PC-3 (cell line): ENCODE measurements around the gene MAP1LC3A. TPM values are rescaled to one million over a fixed set of nuclear protein-coding genes. Genes with fewer than 3 reads are reported as not detected.
A peak's percentile ranks its signal among the peaks of the same experiment; 100 is the strongest.

Experiments used
- ATAC-seq: fragments of 200-7000 bp; cut with Tn5 transposase; 2 replicates; pipeline ENCODE4 v1.9.1; 2020; ENCODE audit warnings: mild to moderate bottlenecking, moderate library complexity
- BruUV-seq: library from RNA; stranded (reverse); fragments of 400-500 nt; replicated peaks from 2 replicates; lab custom pipeline; 2021; lab: Mats Ljungman, UMichigan
- CTCF ChIA-PET: fragments of 300-600 bp; sonication (Branson Sonifier 250); formaldehyde crosslinking; loops from one replicate; lab custom pipeline; 2022; ENCODE audit warnings: antibody characterized with exemption; lab: Charles Lee
- POLR2A ChIA-PET: fragments of 300-600 bp; sonication (Branson Sonifier 250); formaldehyde crosslinking; loops from one replicate; lab custom pipeline; 2022; ENCODE audit warnings: antibody characterized with exemption; ENCODE audit not compliant: unreplicated experiment; lab: Charles Lee
- DNase-seq: peaks from one replicate; pipeline ENCODE4 v3.0.0-alpha.2; 2015
- H2AFZ ChIP-seq: fragments of 300-600 bp; sonication (generic); 2 replicates; pipeline ENCODE4 v1.6.0; 2016; ENCODE audit warnings: antibody characterized with exemption, low read length
- H3F3A ChIP-seq: fragments of 300-600 bp; sonication (generic); one replicate; pipeline ENCODE4 v1.6.0; 2017; ENCODE audit warnings: antibody characterized with exemption, low read length, control low read depth, mild to moderate bottlenecking; ENCODE audit not compliant: unreplicated experiment
- H3K27ac ChIP-seq: fragments of 300-600 bp; sonication (generic); 2 replicates; pipeline ENCODE4 v1.5.1; 2016; ENCODE audit warnings: mild to moderate bottlenecking, low read length
- H3K27me3 ChIP-seq: fragments of 300-600 bp; sonication (generic); 2 replicates; pipeline ENCODE4 v1.6.1; 2016; ENCODE audit warnings: low read length, mixed read lengths
- H3K36me3 ChIP-seq: fragments of 300-600 bp; sonication (generic); 2 replicates; pipeline ENCODE4 v1.6.1; 2016; ENCODE audit warnings: low read depth, mixed run types, low read length, mixed read lengths
- H3K4me1 ChIP-seq: fragments of 300-600 bp; sonication (generic); 2 replicates; pipeline ENCODE4 v1.5.1; 2016; ENCODE audit warnings: low read length; ENCODE audit not compliant: insufficient read depth
- H3K4me2 ChIP-seq: fragments of 300-600 bp; sonication (generic); 2 replicates; pipeline ENCODE4 v1.6.0; 2016; ENCODE audit warnings: low read length
- H3K4me3 ChIP-seq: fragments of 300-600 bp; sonication (generic); 2 replicates; pipeline ENCODE4 v1.5.1; 2016; ENCODE audit warnings: mild to moderate bottlenecking, low read length, mixed read lengths
- H3K79me2 ChIP-seq: fragments of 300-600 bp; sonication (generic); 2 replicates; pipeline ENCODE4 v1.6.1; 2017; ENCODE audit warnings: low read length, mixed read lengths
- H3K9ac ChIP-seq: fragments of 300-600 bp; sonication (generic); 2 replicates; pipeline ENCODE4 v1.6.0; 2016; ENCODE audit warnings: mild to moderate bottlenecking, low read length
- H3K9me2 ChIP-seq: fragments of 300-600 bp; sonication (generic); replicated peaks from 2 replicates; pipeline ENCODE4 v1.6.1; 2016; ENCODE audit warnings: mixed run types, low read length, mixed read lengths
- H3K9me3 ChIP-seq: fragments of 300-600 bp; sonication (generic); 2 replicates; pipeline ENCODE4 v1.6.1; 2016; ENCODE audit warnings: low read length, mixed read lengths
- H4K20me1 ChIP-seq: fragments of 300-600 bp; sonication (generic); 2 replicates; pipeline ENCODE4 v1.6.1; 2016; ENCODE audit warnings: low read length, mixed read lengths
- EZH2 ChIP-seq: fragments of 300-600 bp; sonication (generic); IDR thresholded peaks from one replicate; pipeline ENCODE4 v1.6.1; 2017; ENCODE audit warnings: antibody characterized with exemption, mild to moderate bottlenecking, low read length; ENCODE audit not compliant: unreplicated experiment
- EZH2phosphoT487 ChIP-seq: fragments of 300-600 bp; sonication (generic); IDR thresholded peaks from 2 replicates; pipeline ENCODE4 v1.6.1; 2018; ENCODE audit warnings: mild to moderate bottlenecking, antibody characterized with exemption, low read length, borderline replicate concordance
- intact Hi-C: fragments of 100-400 bp; cut with micrococcal nuclease; formaldehyde crosslinking; loops from 2 replicates; pipeline ENCODE4 v1.9.0; 2023
- total RNA-seq: library from RNA; depleted of rRNA; stranded (reverse); fragments of >200 nt; gene quantifications from 2 replicates; pipeline ENCODE4 v1.2.3, GENCODE V29; 2014
- TF ChIP-seq, protein P1 (sequence below): fragments of 300-600 bp; sonication (generic); conservative IDR thresholded peaks from 2 replicates; pipeline ENCODE4 v1.5.1; 2017; ENCODE audit warnings: antibody characterized with exemption, low read depth, mild to moderate bottlenecking, low read length

MAP1LC3A gene
- total RNA-seq, 1 experiment from 2014 or later: 0.22 TPM

GRCh38 chr20:34522969-34523871 lies 35.3 kb upstream of the MAP1LC3A start:
- peak; percentile 87 for DNase-seq
- ChIA-PET CTCF (interaction anchor here (0.5 to 1.6 kb wide), 6 partner anchors 48 to 247 kb away, joined by 3 to 18 read pairs (median 4); partner anchors contain the start of gene AHCY), POLR2A (interaction anchor here (0.6 to 0.9 kb wide), 2 partner anchors 25 to 28 kb away, joined by 5 read pairs; no protein-coding TSS in a partner anchor)
- H4K20me1 ChIP-seq: peaks cover 8% of the 10 kb centered on the region
- H3K9ac ChIP-seq: no peak overlapping the region
- no peak overlapping the region for H2AFZ ChIP-seq
- peaks cover 18% of the 10 kb centered on the region for H3K36me3 ChIP-seq
- peak overlapping the region; percentile 43 for H3K27ac ChIP-seq
- no peaks in the 10 kb centered on the region for H3K9me2 ChIP-seq
- H3F3A ChIP-seq: peaks cover 5% of the 10 kb centered on the region
- intact Hi-C loops: loop anchor here (1.0 to 5.0 kb wide), 3 partner anchors 50 to 266 kb away; no protein-coding TSS in a partner anchor
- ATAC-seq: peak; percentile 50
- TF ChIP-seq, protein P1, sequence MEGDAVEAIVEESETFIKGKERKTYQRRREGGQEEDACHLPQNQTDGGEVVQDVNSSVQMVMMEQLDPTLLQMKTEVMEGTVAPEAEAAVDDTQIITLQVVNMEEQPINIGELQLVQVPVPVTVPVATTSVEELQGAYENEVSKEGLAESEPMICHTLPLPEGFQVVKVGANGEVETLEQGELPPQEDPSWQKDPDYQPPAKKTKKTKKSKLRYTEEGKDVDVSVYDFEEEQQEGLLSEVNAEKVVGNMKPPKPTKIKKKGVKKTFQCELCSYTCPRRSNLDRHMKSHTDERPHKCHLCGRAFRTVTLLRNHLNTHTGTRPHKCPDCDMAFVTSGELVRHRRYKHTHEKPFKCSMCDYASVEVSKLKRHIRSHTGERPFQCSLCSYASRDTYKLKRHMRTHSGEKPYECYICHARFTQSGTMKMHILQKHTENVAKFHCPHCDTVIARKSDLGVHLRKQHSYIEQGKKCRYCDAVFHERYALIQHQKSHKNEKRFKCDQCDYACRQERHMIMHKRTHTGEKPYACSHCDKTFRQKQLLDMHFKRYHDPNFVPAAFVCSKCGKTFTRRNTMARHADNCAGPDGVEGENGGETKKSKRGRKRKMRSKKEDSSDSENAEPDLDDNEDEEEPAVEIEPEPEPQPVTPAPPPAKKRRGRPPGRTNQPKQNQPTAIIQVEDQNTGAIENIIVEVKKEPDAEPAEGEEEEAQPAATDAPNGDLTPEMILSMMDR: peak; percentile 92
- TF ChIP-seq EZH2 (no peak), EZH2phosphoT487 (no peak)
- H3K4me1 ChIP-seq: peaks cover 44% of the 10 kb centered on the region
- H3K27me3 ChIP-seq: no peaks in the 10 kb centered on the region
- H3K4me3 ChIP-seq: no peak overlapping the region
- peak overlapping the region; percentile 44 for H3K4me2 ChIP-seq
- H3K9me3 ChIP-seq: no peaks in the 10 kb centered on the region
- no TSS peak for BruUV-seq
- peaks cover 74% of the 10 kb centered on the region for H3K79me2 ChIP-seq

- H3F3A ChIP-seq: peaks cover 5% of the 10 kb centered on the region
- no peaks in the 10 kb centered on the region for H3K27me3 ChIP-seq
- intact Hi-C loops: loop anchor here (5.0 kb wide), 1 partner anchor 267 kb away; no protein-coding TSS in a partner anchor
- DNase-seq (no peak), ATAC-seq (no peak)
- BruUV-seq: no TSS peak
- peaks cover 62% of the 10 kb centered on the region for H3K79me2 ChIP-seq
- H3K9me3 ChIP-seq: no peaks in the 10 kb centered on the region
- H3K4me2 ChIP-seq: no peak overlapping the region
- no peak overlapping the region for H3K9ac ChIP-seq
- H4K20me1 ChIP-seq: peaks cover 7% of the 10 kb centered on the region
- no peak overlapping the region for H3K4me3 ChIP-seq
- ChIA-PET CTCF (no interaction called here), POLR2A (interaction anchor here (1.8 kb wide), 1 partner anchor 8 kb away, joined by 26 read pairs; the partner anchor contains the start of gene DYNLRB1)
- TF ChIP-seq EZH2 (no peak), EZH2phosphoT487 (no peak)
- TF ChIP-seq, protein P1: no peak
- H2AFZ ChIP-seq: no peak overlapping the region
- peaks cover 22% of the 10 kb centered on the region for H3K36me3 ChIP-seq
- no peak overlapping the region; the same call in 1 of the 2 replicates for H3K27ac ChIP-seq
- H3K9me2 ChIP-seq: no peaks in the 10 kb centered on the region
- H3K4me1 ChIP-seq: peaks cover 44% of the 10 kb centered on the region
Observed at GRCh38 chr20:34524426-34524825, 34.1 kb upstream of the MAP1LC3A start.
